Brain microvascular endothelial cell (primary cell): ENCODE results near the gene NELFB.

Source experiments
- DNase-seq: peaks from one replicate; pipeline ENCODE4 v3.0.0-alpha.2; 2020
- H3K27ac ChIP-seq: fragments of 250-450 bp; sonication (Bioruptor Pico); 2 replicates; pipeline ENCODE4 v1.5.1; 2020; ENCODE audit warnings: mild to moderate bottlenecking, moderate library complexity
- H3K27me3 ChIP-seq: fragments of 250-450 bp; sonication (Bioruptor Pico); replicated peaks from 2 replicates; pipeline ENCODE4 v1.5.1; 2020; ENCODE audit warnings: mild to moderate bottlenecking
- H3K36me3 ChIP-seq: fragments of 250-450 bp; sonication (Bioruptor Pico); replicated peaks from 2 replicates; pipeline ENCODE4 v1.5.1; 2020; ENCODE audit warnings: mild to moderate bottlenecking
- H3K4me3 ChIP-seq: 2 replicates; pipeline ENCODE4 v1.5.1; 2011; ENCODE audit warnings: low read depth, mild to moderate bottlenecking, control low read depth, low read length, moderate library complexity
- in situ Hi-C: cut with HindIII; loops from 2 replicates; pipeline ENCODE4 v1.10.0; 2017; ENCODE audit warnings: low sequenced_read_pairs, low pct_ligation_motif_present
- TF ChIP-seq, protein P1 (sequence below): IDR thresholded peaks from 2 replicates; pipeline ENCODE4 v1.5.1; 2011; ENCODE audit warnings: low read depth, mild to moderate bottlenecking, moderate library complexity, low read length, control low read depth, inconsistent platforms; ENCODE audit errors: missing control alignments

NELFB gene

DNA sequence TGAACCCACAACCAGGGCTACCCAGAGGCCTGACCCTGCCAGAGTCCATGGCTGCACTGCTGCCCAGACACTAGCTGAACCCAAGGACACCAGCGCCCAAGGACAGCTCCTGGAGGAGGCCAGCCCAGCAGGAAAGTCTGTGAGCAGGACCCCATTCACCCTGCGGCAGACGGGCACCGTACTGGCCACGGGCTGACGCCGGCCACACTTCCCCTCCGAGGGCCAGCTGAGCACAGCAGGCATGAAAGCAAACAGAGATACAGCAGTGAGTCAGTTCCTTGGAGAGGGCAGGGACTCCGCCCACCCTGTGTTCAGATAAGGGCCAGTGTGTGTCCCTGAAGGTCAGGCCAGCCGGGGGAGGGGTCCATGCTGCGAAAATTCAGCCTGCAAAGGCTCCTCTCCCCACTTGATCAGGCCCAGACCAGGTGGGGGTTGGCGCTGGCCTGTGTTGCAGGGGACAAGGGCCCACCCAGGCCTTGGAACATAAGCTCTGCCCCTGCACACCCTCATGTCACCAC is 36.3 kb upstream of the NELFB start:
- TF ChIP-seq, protein P1, sequence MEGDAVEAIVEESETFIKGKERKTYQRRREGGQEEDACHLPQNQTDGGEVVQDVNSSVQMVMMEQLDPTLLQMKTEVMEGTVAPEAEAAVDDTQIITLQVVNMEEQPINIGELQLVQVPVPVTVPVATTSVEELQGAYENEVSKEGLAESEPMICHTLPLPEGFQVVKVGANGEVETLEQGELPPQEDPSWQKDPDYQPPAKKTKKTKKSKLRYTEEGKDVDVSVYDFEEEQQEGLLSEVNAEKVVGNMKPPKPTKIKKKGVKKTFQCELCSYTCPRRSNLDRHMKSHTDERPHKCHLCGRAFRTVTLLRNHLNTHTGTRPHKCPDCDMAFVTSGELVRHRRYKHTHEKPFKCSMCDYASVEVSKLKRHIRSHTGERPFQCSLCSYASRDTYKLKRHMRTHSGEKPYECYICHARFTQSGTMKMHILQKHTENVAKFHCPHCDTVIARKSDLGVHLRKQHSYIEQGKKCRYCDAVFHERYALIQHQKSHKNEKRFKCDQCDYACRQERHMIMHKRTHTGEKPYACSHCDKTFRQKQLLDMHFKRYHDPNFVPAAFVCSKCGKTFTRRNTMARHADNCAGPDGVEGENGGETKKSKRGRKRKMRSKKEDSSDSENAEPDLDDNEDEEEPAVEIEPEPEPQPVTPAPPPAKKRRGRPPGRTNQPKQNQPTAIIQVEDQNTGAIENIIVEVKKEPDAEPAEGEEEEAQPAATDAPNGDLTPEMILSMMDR: no peak
- Histone ChIP-seq H3K36me3 (peaks cover 2% of the 10 kb centered on the region), H3K4me3 (no peak overlapping the region), H3K27me3 (no peaks in the 10 kb centered on the region), H3K27ac (no peak overlapping the region)
- in situ Hi-C loops: no loop called here
- DNase-seq: peak; percentile 67

DNA sequence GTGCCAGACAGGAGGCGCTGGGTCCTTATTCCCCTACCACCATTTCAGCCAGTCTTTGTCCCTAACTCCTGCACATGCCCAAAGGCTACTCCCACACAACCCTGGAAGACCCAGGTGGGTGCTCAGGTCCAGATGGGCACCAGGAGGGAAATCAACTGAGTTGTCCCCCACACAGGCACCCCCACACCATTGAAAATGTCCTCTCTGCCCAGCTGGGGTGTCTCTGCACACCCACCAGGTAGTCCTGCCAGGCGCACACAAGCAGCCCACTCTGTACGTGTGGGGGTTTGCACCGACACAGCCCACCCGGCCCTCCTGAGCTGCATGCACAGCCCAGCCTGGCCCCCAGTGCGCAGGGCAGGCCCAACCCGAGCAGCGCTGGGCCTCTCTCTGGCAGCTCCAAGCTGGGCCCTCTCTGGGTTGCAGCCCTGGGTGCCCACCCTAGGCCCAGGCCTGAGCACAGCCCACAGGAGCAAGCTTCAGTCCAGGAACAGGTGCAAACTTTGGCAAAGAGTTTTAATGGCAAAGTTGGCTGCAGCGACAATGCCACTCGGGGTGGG is 35.3 kb upstream of the NELFB start:
- H3K4me3 ChIP-seq: no peak overlapping the region
- no peaks in the 10 kb centered on the region for H3K27me3 ChIP-seq
- peaks cover 2% of the 10 kb centered on the region for H3K36me3 ChIP-seq
- no peak overlapping the region for H3K27ac ChIP-seq
- in situ Hi-C loops: no loop called here
- TF ChIP-seq, protein P1: no peak
- DNase-seq: no peak

DNA sequence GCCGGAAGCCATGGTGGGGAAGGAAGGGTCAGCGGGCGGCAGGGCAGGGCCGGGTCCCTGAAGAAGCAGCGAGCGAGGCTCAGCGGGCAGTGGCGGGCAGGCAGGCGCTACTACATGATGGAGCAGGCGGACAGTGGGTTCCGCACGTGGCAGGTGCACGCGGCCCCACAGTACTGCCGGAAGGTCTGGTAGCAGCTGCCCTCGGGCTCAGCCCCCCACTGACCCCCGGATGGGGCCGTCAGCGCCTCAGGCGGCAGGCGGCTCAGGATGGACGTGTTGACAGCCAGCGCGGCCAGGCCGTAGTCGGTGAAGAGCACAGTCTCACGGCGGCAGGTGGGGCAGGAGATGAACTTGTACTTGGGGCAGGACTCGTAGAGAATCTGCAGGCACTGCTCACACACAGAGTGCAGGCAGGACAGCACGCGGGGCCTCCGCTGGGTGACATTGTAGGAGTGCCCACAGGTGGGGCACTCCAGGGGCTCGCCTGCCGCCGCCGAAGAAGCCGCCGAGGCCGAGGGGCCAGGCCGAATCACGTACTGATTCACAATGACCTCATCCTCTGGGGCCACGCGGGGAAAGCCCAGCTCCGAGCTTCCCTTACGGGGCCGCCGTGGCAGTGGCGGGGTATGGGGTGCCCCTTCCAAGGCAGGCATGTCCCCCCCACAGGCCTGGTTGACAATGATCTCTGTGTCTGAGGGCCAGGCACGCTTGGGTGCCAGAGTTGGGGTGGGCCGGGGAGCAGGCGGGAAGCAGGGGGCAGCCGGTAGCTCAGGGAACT is 34.6 kb upstream of the NELFB start:
- H3K4me3 ChIP-seq: no peak overlapping the region
- in situ Hi-C loops: no loop called here

DNA sequence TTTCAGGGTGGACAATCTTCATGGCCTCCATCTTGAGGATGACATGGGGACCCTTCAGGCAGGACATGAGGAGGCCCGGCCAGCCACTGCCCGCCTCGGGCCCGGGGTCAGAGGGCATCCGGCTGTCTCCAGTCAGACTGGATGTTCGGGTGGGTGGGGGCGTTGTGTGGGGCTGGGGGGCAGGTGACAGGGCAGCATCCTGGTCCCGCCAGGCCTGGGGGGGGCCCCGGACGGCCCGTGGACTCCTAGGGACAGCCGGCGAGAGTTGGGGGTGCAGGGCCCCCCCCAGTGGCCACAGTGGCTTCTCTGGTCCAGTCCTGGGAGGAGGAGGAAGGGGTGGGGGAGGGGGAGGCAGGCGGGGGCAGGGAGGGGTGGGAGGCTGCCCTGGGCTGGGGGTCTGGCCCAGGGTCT is 34.0 kb upstream of the NELFB start:
- Histone ChIP-seq H3K36me3 (peaks cover 2% of the 10 kb centered on the region), H3K27ac (no peak overlapping the region), H3K4me3 (no peak overlapping the region), H3K27me3 (no peaks in the 10 kb centered on the region)
- DNase-seq: no peak
- in situ Hi-C loops: no loop called here
- TF ChIP-seq, protein P1: no peak

More for the DNA sequence above, 34.6 kb upstream of the NELFB start:
- no peak overlapping the region for H3K27ac ChIP-seq
- no peak for DNase-seq
- H3K27me3 ChIP-seq: no peaks in the 10 kb centered on the region
- peaks cover 2% of the 10 kb centered on the region for H3K36me3 ChIP-seq
- TF ChIP-seq, protein P1: no peak

DNA sequence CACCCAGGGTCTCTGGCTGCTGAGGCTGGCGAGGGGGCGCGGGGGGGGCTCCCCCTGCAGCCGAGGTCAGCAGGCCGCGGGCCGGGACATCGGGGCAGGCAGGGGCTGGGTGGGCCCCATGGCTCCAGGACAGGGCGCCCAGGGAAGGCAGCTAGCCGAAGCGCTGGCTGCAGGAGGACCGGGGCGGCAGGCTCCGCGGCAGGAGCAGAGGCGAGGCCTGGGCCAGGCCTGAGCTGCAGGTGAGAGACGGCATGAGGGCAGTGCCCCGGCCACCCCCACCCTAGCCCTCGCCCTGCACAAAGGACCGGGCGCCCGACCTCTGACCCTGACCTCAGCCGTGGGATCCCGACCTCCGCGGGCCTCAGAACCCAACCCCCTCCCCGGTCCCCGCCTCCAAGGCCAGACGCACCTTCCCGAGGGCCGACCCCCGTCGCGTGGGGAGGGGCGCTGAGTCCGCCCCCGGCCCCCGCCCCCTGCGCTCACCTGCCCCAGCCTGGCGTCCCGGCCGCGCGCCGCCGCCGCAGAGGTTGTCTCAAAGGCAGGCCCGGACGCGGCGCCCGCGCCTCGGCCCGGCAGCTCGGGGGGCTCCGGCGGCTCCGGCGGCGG is 33.5 kb upstream of the NELFB start:
- Histone ChIP-seq H3K27ac (no peak overlapping the region), H3K27me3 (no peaks in the 10 kb centered on the region), H3K4me3 (no peak overlapping the region), H3K36me3 (peaks cover 2% of the 10 kb centered on the region)
- in situ Hi-C loops: no loop called here
- TF ChIP-seq, protein P1: no peak
- DNase-seq: no peak
